ENCODE data around the gene ENPEP. TPM values are rescaled to one million over a fixed set of nuclear protein-coding genes. Genes with fewer than 3 reads are reported as not detected.
A peak's percentile ranks its signal among the peaks of the same experiment; 100 is the strongest.
"Not testable (repeated sequence)": the region's sequence is repeated elsewhere in the genome, so short reads cannot be mapped to it uniquely, and the experiment has no call there.

The ENPEP gene
- total RNA-seq (2014; rRNA removed; shearing (Covaris generic)): 12.7 and 16.5 TPM in 2 replicates

GRCh38 chr4:110475881-110476818 lies at the start of gene ENPEP:
ENPEP (plus strand) TSS chr4:110476155; CDS start chr4:110476415, 260 bp downstream.
- Histone ChIP-seq H3K4me1 (replicated peaks) (peaks cover 35% of the 10 kb centered on the region), H3K36me3 (no peaks in the 10 kb centered on the region), H3K27ac (peak within 1 kb of the TSS; percentile 49), H3K9me3 (replicated peaks) (no peaks in the 10 kb centered on the region), H3K4me3 (peak within 1 kb of the TSS; percentile 44), H3K27me3 (replicated peaks) (no peaks in the 10 kb centered on the region)
- DNase-seq (ENCODE audit: low read depth in 1 of 2, low spot score in 2 of 2): peak; percentile 48 to 60

GRCh38 chr4:110431805-110432204 lies 44.1 kb upstream of the ENPEP start:
- H3K4me1 ChIP-seq (replicated peaks); H3K36me3 ChIP-seq; H3K27me3 ChIP-seq (replicated peaks); H3K27ac ChIP-seq; H3K9me3 ChIP-seq (replicated peaks); DNase-seq (ENCODE audit: low read depth in 1 of 2, low spot score in 2 of 2); H3K4me3 ChIP-seq: not testable (repeated sequence)

- DNase-seq (ENCODE audit: low read depth in 1 of 2, low spot score in 2 of 2): not testable (repeated sequence)
Measured at GRCh38 chr4:110437292-110437691, 38.7 kb upstream of the ENPEP start.

GRCh38 chr4:110439209-110439608 lies 36.7 kb upstream of the ENPEP start:
- H3K27me3 ChIP-seq (replicated peaks); DNase-seq (ENCODE audit: low read depth in 1 of 2, low spot score in 2 of 2); H3K36me3 ChIP-seq; H3K27ac ChIP-seq; H3K9me3 ChIP-seq (replicated peaks); H3K4me3 ChIP-seq; H3K4me1 ChIP-seq (replicated peaks): not testable (repeated sequence)

More at GRCh38 chr4:110437292-110437691, 38.7 kb upstream of the ENPEP start:
- not testable (repeated sequence) for H3K27ac ChIP-seq; H3K4me3 ChIP-seq; H3K27me3 ChIP-seq (replicated peaks); H3K9me3 ChIP-seq (replicated peaks); H3K4me1 ChIP-seq (replicated peaks); H3K36me3 ChIP-seq

GRCh38 chr4:110442309-110442708 lies 33.6 kb upstream of the ENPEP start:
- no peak for DNase-seq (ENCODE audit: low read depth in 1 of 2, low spot score in 2 of 2)
- Histone ChIP-seq H3K27me3 (replicated peaks) (no peaks in the 10 kb centered on the region), H3K36me3 (no peaks in the 10 kb centered on the region), H3K4me3 (no peak overlapping the region), H3K9me3 (replicated peaks) (no peaks in the 10 kb centered on the region), H3K27ac (no peak overlapping the region), H3K4me1 (replicated peaks) (no peaks in the 10 kb centered on the region)

- Histone ChIP-seq H3K36me3 (no peaks in the 10 kb centered on the region), H3K4me1 (replicated peaks) (no peaks in the 10 kb centered on the region), H3K4me3 (no peak overlapping the region), H3K9me3 (replicated peaks) (no peaks in the 10 kb centered on the region), H3K27ac (no peak overlapping the region), H3K27me3 (replicated peaks) (no peaks in the 10 kb centered on the region)
- DNase-seq (ENCODE audit: low read depth in 1 of 2, low spot score in 2 of 2): no peak
Measured at GRCh38 chr4:110442788-110443187, 33.2 kb upstream of the ENPEP start.

GRCh38 chr4:110449947-110450346 lies 26.0 kb upstream of the ENPEP start:
- H3K36me3 ChIP-seq: no peaks in the 10 kb centered on the region
- no peak overlapping the region for H3K4me3 ChIP-seq
- no peaks in the 10 kb centered on the region; the same call in 1 of the 2 replicates for H3K27me3 ChIP-seq (replicated peaks)
- H3K4me1 ChIP-seq (replicated peaks): no peaks in the 10 kb centered on the region
- no peaks in the 10 kb centered on the region for H3K9me3 ChIP-seq (replicated peaks)
- H3K27ac ChIP-seq: no peak overlapping the region
- no peak for DNase-seq (ENCODE audit: low read depth in 1 of 2, low spot score in 2 of 2)

- H3K4me3 ChIP-seq: no peak overlapping the region
- no peaks in the 10 kb centered on the region for H3K4me1 ChIP-seq (replicated peaks)
- peaks cover 13% of the 10 kb centered on the region; the same call in 1 of the 2 replicates for H3K27me3 ChIP-seq (replicated peaks)
- H3K9me3 ChIP-seq (replicated peaks): no peaks in the 10 kb centered on the region
- no peak overlapping the region for H3K27ac ChIP-seq
- no peak for DNase-seq (ENCODE audit: low read depth in 1 of 2, low spot score in 2 of 2)
- H3K36me3 ChIP-seq: no peaks in the 10 kb centered on the region
Measured at GRCh38 chr4:110452546-110452945, 23.4 kb upstream of the ENPEP start.

GRCh38 chr4:110454441-110454840 lies 21.5 kb upstream of the ENPEP start:
- Histone ChIP-seq H3K4me1 (replicated peaks) (no peaks in the 10 kb centered on the region), H3K4me3 (no peak overlapping the region), H3K36me3 (no peaks in the 10 kb centered on the region), H3K27ac (no peak overlapping the region), H3K27me3 (replicated peaks) (peaks cover 17% of the 10 kb centered on the region; the same call in 1 of the 2 replicates), H3K9me3 (replicated peaks) (no peaks in the 10 kb centered on the region)
- DNase-seq (ENCODE audit: low read depth in 1 of 2, low spot score in 2 of 2): no peak

GRCh38 chr4:110458494-110459266 lies 17.3 kb upstream of the ENPEP start:
- no peaks in the 10 kb centered on the region for H3K4me1 ChIP-seq (replicated peaks)
- no peak overlapping the region for H3K4me3 ChIP-seq
- peaks cover 17% of the 10 kb centered on the region; the same call in 1 of the 2 replicates for H3K27me3 ChIP-seq (replicated peaks)
- H3K9me3 ChIP-seq (replicated peaks): no peaks in the 10 kb centered on the region
- no peak overlapping the region for H3K27ac ChIP-seq
- no peak for DNase-seq (ENCODE audit: low read depth in 1 of 2, low spot score in 2 of 2)
- no peaks in the 10 kb centered on the region for H3K36me3 ChIP-seq

- Histone ChIP-seq H3K27me3 (replicated peaks) (peaks cover 17% of the 10 kb centered on the region; the same call in 1 of the 2 replicates), H3K4me3 (no peak overlapping the region)
- DNase-seq (ENCODE audit: low read depth in 1 of 2, low spot score in 2 of 2): no peak
Measured at GRCh38 chr4:110460074-110460746, 15.7 kb upstream of the ENPEP start.

GRCh38 chr4:110467400-110467799 lies 8.6 kb upstream of the ENPEP start:
- Histone ChIP-seq H3K4me3 (no peak overlapping the region), H3K36me3 (no peaks in the 10 kb centered on the region), H3K27ac (no peak overlapping the region), H3K4me1 (replicated peaks) (no peaks in the 10 kb centered on the region), H3K27me3 (replicated peaks) (no peaks in the 10 kb centered on the region), H3K9me3 (replicated peaks) (no peaks in the 10 kb centered on the region)
- DNase-seq (ENCODE audit: low read depth in 1 of 2, low spot score in 2 of 2): no peak

More at GRCh38 chr4:110460074-110460746, 15.7 kb upstream of the ENPEP start:
- Histone ChIP-seq H3K4me1 (replicated peaks) (no peaks in the 10 kb centered on the region), H3K36me3 (no peaks in the 10 kb centered on the region), H3K27ac (no peak overlapping the region), H3K9me3 (replicated peaks) (no peaks in the 10 kb centered on the region)

- no peak for DNase-seq (ENCODE audit: low read depth in 1 of 2, low spot score in 2 of 2)
- H3K9me3 ChIP-seq (replicated peaks): no peaks in the 10 kb centered on the region
- no peak overlapping the region for H3K4me3 ChIP-seq
- no peaks in the 10 kb centered on the region for H3K27me3 ChIP-seq (replicated peaks)
- no peak overlapping the region for H3K27ac ChIP-seq
- H3K4me1 ChIP-seq (replicated peaks): peaks cover 17% of the 10 kb centered on the region
- H3K36me3 ChIP-seq: no peaks in the 10 kb centered on the region
Measured at GRCh38 chr4:110472583-110473329, 3.2 kb upstream of the ENPEP start.

All from SJSA1 (cell line).